Measurements from ENCODE around the gene DDX10.

Gene DDX10

GRCh38 chr11:108880510-108880909, 215.6 kb downstream of the DDX10 start:
- no peak for DNase-seq

GRCh38 chr11:108881131-108881530, 216.3 kb downstream of the DDX10 start:
- DNase-seq = no peak

- DNase-seq = no peak
These were observed 217.5 kb downstream of the DDX10 start for GRCh38 chr11:108882211-108882831.

GRCh38 chr11:108886005-108886659, 221.3 kb downstream of the DDX10 start:
- no peak for DNase-seq

GRCh38 chr11:108886660-108887009, 221.8 kb downstream of the DDX10 start:
- no peak for DNase-seq

GRCh38 chr11:108887436-108888238, 222.8 kb downstream of the DDX10 start:
- DNase-seq = no peak

GRCh38 chr11:108890482-108891105, 225.7 kb downstream of the DDX10 start:
- no peak for DNase-seq

GRCh38 chr11:108891143-108891542, 226.3 kb downstream of the DDX10 start:
- DNase-seq = no peak

GRCh38 chr11:108891909-108892511, 227.1 kb downstream of the DDX10 start:
- DNase-seq = no peak

- DNase-seq = no peak
These were observed 231.0 kb downstream of the DDX10 start for GRCh38 chr11:108895579-108896480.

- DNase-seq = no peak
These were observed 232.2 kb downstream of the DDX10 start for GRCh38 chr11:108897071-108897481.

- DNase-seq = no peak
These were observed 233.0 kb downstream of the DDX10 start for GRCh38 chr11:108897916-108898315.

- no peak for DNase-seq
These were observed 236.5 kb downstream of the DDX10 start for GRCh38 chr11:108901359-108901758.

- DNase-seq = no peak
These were observed 237.2 kb downstream of the DDX10 start for GRCh38 chr11:108902027-108902469.

- no peak for DNase-seq
These were observed 239.6 kb downstream of the DDX10 start for GRCh38 chr11:108904480-108904879.

- no peak for DNase-seq
These were observed 241.5 kb downstream of the DDX10 start for GRCh38 chr11:108906329-108906728.

GRCh38 chr11:108906826-108907225, 242.0 kb downstream of the DDX10 start:
- DNase-seq = no peak

- DNase-seq = no peak
These were observed 244.2 kb downstream of the DDX10 start for GRCh38 chr11:108909041-108909440.

- no peak for DNase-seq
These were observed 245.1 kb downstream of the DDX10 start for GRCh38 chr11:108909921-108910320.

- no peak for DNase-seq
These were observed 247.7 kb downstream of the DDX10 start for GRCh38 chr11:108912581-108912980.

GRCh38 chr11:108913204-108913603, 248.3 kb downstream of the DDX10 start:
- DNase-seq = no peak

- no peak for DNase-seq
These were observed 249.3 kb downstream of the DDX10 start for GRCh38 chr11:108914211-108914610.

Data from DMS 273 treated with DMSO at 0.1 percent for 48 hours (cell line).